HG02852 (cell line): ENCODE data around the gene CCDC197.
A peak's percentile ranks its signal among the peaks of the same experiment; 100 is the strongest.

ENCODE experiments used
- ATAC-seq: cut with Tn5 transposase; IDR thresholded peaks from one replicate; pipeline ENCODE4 v1.9.1; 2021; ENCODE audit warnings: mild to moderate bottlenecking, moderate library complexity; ENCODE audit not compliant: unreplicated experiment

CCDC197 gene

DNA sequence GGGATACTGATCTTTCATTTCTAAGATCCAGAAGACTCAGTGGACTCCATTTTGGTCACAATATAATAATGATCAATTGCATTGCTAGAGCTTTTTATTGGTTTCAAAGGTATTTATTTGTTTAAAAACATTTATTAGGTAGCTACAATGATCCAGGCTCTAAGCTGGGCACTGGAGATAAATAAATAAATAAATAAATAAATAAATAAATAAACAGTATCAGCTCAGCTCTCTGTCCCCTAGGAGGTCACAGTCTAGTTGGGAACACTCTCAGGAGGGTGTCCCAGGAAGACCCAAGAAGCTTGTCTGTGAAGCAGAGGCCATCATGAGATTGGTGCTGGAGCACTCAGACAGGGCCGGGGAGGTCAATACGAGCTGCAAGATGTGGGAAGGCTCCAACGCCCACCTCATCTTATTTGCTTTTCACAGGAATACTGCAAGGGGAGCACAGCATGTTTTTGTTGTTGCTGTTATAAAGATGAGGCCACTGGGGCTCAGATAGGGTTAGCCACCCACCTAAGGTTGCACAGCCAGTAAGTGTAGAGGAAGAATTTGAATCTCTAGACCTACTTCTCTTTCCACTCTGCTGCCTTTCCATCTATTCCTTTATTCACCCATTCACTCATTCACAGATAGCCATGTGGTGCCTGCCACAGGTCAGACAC, 36.2 kb upstream of the CCDC197 start:
- ATAC-seq, result no peak

DNA sequence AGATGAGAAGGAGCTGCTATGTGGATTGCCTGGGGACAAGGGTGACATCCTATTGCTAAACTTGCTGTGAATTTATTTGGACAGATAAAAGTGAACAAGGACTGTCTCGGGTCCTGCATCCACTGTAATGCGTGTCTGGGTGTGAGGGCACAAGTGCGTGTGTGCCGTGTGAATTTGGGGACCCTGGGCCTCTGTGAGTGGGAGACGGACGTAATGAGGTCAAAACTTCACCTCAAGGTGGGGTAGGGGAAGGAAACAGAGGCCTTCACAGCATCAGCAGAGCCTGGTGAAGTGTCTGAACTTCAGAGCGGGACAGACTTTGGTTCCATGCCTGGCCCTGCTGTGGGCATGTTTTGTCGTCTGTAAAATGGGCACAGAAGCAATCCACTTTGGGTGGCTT, 35.5 kb upstream of the CCDC197 start:
- no peak for ATAC-seq

DNA sequence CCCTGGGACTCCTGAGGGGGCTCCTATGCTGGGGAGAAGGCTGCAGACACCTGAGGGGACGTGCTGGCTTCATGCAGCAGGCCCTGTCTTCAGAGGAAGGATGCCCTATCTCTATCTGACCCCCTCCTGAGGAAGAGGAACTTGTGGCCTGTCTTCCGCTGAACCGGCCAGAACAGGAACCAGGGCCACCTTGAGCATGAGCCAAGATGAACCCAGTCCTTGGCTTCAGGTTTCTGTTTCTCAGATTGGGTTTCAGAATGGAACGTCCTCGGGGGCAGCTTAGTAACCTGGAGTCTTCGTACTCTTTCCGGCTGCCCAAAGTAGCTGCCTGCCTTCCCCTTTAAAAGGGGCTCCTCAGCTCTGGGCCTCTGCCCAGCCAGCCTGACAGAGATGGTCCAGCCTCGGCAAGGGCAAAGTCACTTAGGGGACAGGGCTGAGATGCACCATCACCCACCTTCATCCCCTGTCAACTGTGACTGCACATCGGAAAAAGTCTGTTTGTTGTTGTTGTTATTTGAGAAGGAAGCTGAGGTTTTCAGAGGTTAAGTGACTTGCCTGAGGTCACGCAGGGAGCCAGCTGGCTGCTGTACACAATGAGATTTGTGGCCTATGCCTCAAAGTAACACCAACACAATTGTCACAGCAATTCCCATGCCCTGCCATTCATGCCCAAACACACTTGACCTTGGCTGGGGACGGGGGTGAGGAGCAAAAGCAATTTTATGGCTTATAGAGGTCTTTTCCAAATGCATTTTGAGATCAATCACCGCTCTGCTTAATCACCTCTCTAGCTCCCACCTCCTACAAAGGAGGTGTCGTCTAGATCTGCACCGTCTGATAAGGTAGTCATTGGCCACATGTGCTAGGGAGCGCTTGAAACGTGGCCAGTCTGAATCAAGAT, 34.1 kb upstream of the CCDC197 start:
- peak; percentile 45 for ATAC-seq

DNA sequence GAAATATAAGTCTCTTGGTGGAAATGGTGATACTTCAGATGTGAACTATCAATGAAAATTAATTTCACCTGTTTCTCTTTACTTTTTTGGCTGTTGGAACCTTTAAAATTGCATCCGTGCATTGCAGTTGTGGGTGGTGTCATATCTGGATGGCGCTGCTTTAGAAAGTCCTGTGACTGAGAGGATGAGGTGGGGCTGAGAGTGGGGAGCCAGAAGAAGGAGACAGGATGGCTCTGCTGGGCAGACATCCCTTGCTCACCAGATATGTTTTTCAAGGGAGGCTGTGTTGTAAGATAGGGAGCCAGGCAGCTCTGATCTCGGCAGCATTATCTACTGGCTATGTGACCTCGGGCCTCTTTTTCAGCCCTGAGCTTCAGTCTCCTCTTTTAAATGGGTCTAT, 33.4 kb upstream of the CCDC197 start:
- no peak for ATAC-seq

DNA sequence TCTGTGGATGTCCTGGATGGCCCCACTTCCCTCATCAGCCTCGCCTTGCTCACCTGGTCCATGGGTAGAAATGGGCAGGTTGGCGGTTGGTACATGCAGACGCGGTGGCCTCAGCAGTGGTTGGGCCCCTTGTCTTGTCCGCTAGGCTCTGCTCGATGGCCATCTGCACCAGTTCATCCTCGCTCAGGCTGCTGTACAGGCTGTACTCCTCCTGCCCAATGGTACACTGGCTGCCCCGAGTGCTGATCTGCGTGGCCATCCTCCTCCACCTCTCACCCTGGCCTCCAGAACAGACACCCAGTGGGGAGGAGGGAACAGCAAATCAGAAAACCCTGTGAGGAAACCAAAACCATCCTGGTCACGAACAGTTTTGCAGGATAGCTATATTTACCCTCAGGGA, 32.8 kb upstream of the CCDC197 start:
- no peak for ATAC-seq

DNA sequence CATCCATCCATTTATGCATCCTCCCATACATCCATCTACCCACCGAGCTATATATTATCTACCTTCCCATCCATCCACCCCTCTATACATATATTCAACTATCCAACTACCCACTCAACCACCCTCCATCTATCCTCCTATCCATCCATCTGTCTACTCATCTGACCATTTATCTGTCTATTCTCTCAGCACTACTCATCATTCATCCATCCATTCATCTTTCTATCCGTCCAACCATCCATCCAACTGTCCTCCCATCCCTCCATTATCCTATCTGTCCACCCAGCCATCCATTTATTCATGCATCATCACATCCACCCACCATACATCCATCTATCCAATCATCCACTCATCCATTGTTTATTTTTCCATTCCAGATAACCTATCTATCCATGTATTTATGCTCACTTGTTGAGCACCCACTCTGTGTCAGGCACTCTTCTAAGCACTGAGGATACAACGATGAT, 32.2 kb upstream of the CCDC197 start:
- no peak for ATAC-seq

DNA sequence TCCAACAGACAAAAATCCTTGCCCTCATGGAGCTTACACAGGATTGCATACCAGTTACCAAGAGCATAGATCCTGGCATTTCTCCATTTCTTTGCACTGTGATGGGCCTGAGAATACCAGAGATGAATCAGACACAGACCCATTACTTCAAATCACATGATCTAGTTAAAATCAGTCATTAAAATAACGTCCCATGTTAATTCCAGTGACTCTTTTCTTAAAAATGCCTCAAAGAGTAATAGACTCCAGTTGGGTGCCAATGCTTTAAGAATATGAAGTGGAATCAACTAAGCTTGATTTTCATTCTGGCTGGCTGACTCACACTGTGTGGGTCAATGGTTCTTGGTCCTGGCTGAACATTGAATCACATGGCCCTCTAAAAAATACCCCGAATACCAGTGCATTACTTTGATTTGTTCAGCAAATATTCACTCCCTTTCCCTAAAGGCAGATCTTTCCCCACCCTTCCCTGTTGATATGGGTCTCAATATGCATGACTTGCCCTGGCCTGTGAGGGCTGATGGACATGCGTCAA, 31.7 kb upstream of the CCDC197 start:
- ATAC-seq, result no peak

DNA sequence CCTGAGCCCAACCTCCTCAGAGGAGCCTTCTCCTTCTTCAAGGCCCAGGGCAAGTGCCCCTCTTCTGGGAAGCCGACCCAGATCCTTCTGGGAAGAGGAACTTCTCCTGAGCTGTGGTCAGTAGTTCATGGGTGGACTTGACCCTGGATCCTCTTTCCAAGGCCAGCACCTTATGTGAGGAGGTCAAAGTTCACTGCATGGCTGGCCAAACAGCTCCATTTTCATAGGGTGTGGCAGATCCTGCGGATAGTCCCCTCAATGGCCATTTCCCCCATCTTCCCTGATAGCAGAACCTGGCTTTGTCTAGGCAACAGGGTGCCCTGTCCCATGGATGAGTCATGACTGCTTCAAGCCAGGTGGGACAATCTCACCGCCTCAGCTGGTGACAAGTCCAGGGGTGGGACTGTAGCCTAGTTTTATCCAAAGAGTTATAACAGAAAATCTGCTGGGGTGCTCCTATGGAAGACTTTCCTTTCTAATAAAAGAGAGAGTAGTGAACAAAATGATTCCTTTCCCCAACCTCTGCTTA, 31.1 kb upstream of the CCDC197 start:
- no peak for ATAC-seq

DNA sequence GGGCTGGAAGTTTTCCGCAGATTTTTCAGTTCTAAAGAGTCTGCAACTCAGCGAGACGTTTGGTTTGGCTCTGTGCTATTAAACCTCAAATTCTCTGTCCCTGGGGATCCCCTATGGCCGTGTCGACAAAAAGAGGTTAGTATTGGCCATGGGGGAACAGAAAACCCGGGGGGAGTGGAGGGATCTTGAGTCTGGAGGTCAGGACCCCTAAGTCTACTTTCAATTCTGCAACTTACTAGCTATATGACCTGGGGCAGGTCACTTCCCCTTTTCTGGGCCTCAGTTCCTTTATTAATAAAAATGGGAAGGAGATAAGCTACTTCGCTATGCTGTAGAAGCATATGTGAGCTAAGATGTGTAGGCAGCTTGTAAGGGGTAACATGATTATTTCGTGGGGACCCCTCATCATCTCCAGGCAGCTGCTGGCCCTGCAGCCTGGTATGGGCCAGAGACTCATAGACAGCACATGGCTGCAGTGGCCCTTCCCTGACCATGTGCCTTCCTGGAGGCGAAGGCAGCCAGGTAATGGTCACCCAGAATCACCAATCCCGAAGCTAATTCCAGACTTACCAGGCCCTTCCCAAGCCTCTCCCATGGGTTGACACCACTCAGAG, 29.4 kb upstream of the CCDC197 start:
- ATAC-seq, result peak; percentile 36

DNA sequence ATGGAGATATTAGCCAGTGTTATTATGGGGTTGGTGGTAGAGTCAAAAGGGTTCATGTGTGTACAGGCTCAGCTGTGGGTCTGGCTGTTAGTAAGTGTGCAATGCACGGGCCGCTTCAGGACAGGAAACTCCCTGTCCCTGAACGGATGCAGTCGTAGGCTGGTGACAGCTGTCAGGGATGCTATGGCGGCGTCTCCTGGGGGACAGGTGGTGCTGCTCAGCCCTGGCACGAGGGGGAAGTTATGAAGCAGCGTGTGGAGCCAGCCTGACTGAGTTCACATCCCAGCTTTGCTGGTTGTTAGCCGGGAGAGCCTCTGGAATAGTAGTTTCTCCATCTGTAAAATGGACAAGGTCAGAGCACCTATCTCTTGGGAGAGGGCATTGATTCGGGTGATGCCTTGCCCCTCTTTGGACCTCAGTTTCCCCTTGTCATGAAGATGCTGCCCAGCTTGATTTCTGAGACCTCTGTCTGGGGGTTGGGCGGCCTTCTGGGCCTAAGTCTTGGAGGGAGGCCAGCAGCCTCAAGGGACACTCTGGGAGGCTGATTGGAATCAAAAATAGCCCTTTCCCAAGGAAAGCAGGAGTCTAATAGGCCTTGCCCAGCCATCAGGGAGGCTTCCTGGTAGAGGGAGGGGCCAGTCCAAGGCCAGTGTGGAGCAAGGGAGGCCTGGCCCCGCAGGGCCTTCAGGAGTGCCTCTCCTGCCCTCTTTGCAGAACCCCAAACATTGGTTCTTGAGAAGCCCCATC, 27.8 kb upstream of the CCDC197 start:
- ATAC-seq, result no peak

DNA sequence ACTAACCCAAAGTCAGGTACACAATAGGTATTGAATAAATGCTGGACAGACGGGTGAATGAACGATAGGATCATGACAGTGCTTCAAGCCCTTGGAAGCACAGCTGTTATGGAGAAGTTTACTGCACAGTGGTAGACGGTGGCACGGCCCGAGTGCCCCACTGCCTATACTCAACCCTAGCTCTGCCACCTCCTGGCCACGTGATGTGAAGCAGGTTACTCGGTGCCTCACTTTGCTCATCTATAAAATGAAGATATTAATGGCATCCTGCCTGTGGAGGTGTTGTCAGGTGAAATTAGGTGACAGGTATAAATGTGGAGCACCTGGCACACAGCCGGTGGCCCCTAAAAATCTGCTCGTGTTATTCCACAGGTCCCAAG, 26.5 kb upstream of the CCDC197 start:
- ATAC-seq, result no peak

DNA sequence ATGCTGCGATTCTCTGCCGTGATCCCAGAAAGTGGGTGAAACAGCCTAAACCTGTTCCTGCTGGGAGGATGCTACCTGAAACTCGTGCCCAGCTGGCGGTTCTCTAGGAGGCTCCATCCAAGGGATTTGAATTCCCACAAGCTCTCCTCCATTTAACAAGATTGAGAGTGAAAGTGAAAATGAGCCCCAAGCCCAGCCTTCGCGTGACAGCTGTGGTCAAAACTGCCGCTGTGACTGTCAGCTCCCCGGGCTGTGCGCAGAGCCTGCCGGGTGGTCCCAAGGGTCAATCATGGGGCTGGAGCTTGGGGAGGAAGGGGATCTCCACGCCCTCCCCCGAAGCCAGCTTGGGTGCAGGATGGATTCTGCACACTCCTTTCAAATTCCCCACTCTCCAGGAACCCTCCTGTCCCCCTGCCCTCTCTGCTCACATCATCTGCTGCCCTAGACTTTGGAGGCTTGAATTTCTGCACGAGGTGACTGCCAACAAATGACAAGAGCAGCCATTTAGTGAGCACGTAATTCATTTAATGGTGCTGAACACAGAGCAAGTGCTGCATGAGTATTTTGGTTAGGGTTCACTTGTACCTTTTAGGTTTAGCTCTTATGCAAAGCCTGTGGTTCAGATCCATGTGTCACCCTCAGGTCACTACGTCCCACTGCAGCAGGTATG, 26.0 kb upstream of the CCDC197 start:
- ATAC-seq, result peak; percentile 35

DNA sequence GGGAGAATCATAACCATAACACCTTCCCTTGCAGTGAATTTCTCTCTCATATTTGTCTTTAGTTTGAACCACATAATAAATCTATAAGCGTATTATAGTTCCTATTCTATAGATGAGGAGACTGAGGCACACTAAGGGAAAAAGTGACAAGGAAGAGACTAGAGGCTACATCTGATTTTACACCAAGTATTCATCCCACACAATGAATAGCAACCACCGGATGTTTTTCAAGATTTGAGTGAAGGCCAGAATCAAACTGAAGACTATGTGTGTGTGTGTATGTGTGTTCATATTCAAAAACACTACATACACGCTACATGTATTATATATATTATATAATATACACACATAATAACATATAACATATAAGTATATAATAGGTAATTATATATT, 25.5 kb upstream of the CCDC197 start:
- no peak for ATAC-seq

DNA sequence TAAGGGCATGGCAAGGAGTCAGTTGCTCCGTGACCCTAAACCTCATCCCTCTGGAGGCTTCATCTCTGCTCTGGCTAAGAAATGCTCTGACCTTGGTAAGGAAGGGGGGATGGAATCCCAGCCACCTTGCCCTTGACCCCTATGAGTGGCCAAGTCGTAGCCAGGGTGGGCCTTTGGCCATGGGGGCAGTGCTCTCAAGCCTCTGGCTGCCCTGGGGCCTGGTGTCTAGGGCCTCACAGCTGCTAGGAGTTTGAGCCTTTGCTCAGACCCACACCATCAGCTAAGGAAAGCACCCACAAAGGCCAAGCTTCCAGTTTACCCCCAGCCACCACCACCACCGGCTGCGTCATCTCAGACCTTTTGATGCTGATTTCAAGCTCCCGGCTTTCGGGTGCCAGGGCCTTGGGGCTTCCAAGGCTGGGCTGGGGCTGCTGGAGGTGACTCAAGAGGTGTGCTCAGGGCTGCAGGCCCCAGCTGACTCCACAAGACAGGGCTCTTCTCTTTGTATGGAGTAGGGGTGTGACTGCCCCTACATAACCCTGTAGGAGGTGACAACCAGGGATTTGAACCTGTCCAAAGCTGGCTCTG, 24.4 kb upstream of the CCDC197 start:
- ATAC-seq, result no peak

DNA sequence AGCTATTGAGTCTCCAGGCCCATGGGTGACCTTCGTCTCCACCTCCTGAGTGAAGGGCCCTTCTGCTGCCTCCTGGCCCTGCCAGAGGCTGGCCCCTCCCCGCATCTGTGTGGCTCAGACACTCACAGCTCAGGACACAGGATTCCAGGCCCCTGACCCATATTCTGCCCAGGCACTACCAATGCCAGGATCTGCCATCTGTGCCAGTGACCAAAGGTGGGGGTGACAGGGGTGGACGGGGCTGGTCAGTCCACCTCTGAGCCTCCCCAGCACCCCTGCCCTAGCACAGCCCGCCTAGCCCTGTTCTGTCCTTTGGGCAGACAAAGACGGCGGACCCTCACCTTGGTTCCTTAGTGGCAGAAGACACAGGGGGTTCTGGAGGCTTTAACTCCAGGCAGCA, 23.5 kb upstream of the CCDC197 start:
- no peak for ATAC-seq

DNA sequence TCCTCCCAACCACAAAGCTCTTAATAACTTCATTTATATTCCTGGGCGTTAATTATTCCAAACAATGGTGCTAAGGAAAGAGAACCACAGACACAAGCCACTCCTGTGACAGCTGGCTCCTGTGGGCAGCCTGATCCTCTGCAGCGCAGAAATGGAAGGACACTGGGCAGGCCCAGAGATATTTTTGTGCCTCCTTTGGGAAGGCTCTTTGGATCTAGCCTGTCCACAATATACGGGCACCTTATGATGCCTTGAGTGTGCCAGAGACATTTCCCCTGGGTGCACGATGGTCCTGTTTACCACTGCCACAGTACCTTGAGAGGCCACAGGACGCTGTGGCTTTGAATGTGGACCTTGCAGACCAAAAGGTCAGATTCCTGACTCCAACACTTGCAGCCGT, 22.8 kb upstream of the CCDC197 start:
- ATAC-seq, result no peak

DNA sequence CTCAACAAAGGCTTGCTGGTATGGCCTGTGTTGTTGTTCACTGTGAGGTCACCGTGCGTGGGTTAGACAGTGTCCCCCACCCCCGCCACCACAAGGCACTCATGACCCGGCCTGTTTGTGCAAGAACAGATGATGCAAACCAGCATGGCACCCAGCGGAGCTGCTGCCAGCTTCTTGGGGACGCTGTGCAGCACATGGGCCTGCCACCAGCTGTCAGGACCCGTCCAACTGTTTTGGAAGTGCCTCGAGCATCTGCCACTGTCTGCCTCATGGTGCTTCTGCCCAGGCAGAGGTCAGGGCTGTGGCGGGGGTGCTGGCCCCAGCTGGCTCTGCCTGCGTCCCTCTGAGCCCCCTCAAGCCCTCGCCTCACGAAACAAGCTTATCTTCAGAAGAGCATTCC, 22.3 kb upstream of the CCDC197 start:
- ATAC-seq, result no peak

DNA sequence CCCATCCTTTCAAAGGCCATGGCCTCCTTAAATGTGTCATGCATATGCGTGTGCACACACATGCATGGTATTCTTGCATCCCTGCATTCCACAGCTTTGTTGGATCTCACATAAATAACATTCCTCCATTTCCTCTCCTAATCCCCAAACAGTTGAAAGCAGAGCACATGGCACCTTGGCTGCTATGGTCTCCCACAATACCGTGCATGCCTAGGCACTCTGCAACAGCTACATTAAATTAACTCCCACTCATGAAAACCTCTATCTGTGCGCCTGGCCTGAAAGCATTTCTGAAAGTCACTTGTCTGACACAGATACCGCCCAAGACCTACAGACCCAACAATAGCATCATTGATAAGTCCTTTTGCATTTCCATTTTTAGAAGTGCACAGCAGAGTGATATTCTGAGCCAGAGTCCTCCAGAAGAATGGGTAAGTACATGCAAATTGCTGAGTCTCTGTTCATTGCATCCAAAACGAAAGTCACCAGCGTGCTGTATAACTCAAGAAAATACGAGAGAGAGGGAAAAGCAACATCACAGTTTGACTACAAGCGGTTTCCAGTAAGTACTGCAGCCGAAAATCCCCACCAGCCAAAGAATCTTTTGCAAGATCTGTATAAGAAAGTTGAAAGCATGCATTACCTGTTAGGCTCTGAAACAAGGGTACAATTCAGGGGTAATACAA, 21.2 kb upstream of the CCDC197 start:
- peak; percentile 67 for ATAC-seq

DNA sequence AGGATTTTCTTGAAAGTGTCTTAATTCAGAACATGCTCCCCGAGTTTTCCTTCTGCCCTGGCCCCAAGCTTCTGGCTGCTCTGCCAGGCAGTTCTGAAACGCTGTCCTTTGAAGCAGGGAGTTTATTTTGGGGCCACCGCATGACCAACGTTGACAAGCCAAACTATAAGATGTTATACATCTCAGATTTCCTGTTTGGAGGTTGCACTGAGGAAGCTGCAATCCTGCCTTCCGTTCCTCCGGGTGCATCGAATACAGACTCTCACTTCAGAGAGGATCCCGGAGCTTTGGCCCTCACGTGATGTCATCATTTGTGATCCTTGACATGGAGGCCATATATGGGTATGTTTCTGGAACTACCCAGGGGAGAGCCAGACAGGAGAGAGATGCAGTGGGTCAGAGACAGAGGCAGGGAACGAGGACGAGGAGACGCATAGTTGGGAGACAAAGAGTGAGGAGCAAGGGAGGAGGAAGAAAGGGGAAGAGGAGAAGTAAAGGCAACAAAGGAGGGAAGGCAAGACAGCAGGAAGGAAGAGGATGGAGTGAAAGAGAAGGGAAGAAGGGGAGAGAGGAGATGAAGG, 20.5 kb upstream of the CCDC197 start, which contains the start of gene ASB2:
ASB2 (minus strand) TSS at position 94 of the 581 bp plus-strand sequence. CDS start 12,031 bp downstream, outside the sequence.
- peak; percentile 14 for ATAC-seq
